BJ (cell line): ENCODE measurements around the gene LRRC43. TPM values are rescaled to one million over a fixed set of nuclear protein-coding genes. Genes with fewer than 3 reads are reported as not detected.

ENCODE experiments used
- CTCF ChIA-PET: fragments of 350-600 bp; formaldehyde crosslinking; extraction: SDS; loops from one replicate; lab custom pipeline; 2021; ENCODE audit warnings: antibody characterized with exemption, inconsistent platforms; lab: Yijun Ruan, JAX
- POLR2A ChIA-PET: fragments of 300-600 bp; sonication (Branson Sonifier 250); formaldehyde crosslinking; extraction: SDS; loops from one replicate; lab custom pipeline; 2021; ENCODE audit warnings: antibody characterized with exemption; lab: Charles Lee
- DNase-seq: peaks from one replicate; pipeline ENCODE4 v3.0.0-alpha.2; 2011; ENCODE audit warnings: low read depth
- H3K27me3 ChIP-seq: 2 replicates; pipeline ENCODE4 v1.6.0; 2011; ENCODE audit warnings: low read length; ENCODE audit not compliant: control insufficient read depth, insufficient read depth
- H3K36me3 ChIP-seq: 2 replicates; pipeline ENCODE4 v1.5.1; 2011; ENCODE audit warnings: low read length; ENCODE audit not compliant: control insufficient read depth, insufficient read depth
- H3K4me3 ChIP-seq: 2 replicates; pipeline ENCODE4 v1.5.1; 2011; ENCODE audit warnings: low read depth, mild to moderate bottlenecking, control low read depth, low read length
- CTCF ChIP-seq: IDR thresholded peaks from 2 replicates; pipeline ENCODE4 v1.5.1; 2011; ENCODE audit warnings: low read depth, mild to moderate bottlenecking, control low read depth, inconsistent platforms, low read length, moderate library complexity; ENCODE audit not compliant: insufficient read depth
- polyA plus RNA-seq: library from polyadenylated mRNA; depleted of rRNA; stranded (reverse); fragments of >200 nt; gene quantifications from 2 replicates; pipeline ENCODE4 v1.2.3, GENCODE V29; 2011

LRRC43 gene
- polyA plus RNA-seq, 1 experiment = 1.6 TPM

DNA sequence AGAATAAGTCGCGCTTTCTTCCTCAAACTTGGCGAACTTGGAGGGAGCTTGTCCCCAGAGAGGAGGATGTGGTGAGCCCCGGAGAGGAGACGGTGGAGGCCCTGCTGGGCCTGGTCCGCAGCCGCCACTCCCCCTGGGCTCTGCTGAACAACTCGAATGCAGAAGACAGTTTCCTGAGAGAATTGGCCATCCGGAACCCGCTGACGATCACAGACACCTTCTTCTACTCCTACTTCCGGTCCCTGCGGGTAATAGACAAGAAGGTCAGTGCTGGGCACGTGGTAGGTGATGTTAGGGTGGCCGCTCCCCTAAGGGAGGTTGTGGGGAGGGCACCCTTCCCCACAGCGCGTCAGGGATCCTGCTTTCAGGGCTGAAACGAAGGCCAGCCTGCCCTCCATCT lies 1.6 kb downstream of the LRRC43 start:
- ChIA-PET CTCF (no interaction called here), POLR2A (no interaction called here)
- no peaks in the 10 kb centered on the region for H3K36me3 ChIP-seq
- H3K4me3 ChIP-seq = no peak overlapping the region
- TF ChIP-seq CTCF = no peak
- no peak for DNase-seq
- no peaks in the 10 kb centered on the region for H3K27me3 ChIP-seq

DNA sequence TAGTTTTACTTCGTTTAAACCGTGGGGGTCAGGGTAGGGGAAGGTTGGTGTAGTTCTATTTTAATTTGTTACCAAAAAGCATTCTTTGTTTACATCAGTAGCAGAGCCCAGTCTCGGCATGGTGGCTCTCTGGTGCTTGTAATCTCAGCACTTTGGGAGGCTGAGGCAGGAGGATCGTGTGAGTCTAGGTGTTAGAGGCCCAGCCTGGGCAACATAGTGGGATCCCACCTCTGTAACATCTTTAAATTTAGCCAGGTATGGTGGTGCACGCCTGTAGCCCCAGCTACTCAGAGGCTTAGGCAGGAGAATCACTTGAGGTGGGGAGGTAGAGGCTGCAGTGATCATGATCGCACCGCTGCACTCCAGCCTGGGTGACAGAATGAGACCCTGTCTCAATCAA lies 2.2 kb downstream of the LRRC43 start:
- ChIA-PET CTCF (no interaction called here), POLR2A (no interaction called here)
- Histone ChIP-seq H3K36me3 (no peaks in the 10 kb centered on the region), H3K4me3 (no peak overlapping the region), H3K27me3 (no peaks in the 10 kb centered on the region)
- no peak for TF ChIP-seq CTCF
- DNase-seq = no peak

DNA sequence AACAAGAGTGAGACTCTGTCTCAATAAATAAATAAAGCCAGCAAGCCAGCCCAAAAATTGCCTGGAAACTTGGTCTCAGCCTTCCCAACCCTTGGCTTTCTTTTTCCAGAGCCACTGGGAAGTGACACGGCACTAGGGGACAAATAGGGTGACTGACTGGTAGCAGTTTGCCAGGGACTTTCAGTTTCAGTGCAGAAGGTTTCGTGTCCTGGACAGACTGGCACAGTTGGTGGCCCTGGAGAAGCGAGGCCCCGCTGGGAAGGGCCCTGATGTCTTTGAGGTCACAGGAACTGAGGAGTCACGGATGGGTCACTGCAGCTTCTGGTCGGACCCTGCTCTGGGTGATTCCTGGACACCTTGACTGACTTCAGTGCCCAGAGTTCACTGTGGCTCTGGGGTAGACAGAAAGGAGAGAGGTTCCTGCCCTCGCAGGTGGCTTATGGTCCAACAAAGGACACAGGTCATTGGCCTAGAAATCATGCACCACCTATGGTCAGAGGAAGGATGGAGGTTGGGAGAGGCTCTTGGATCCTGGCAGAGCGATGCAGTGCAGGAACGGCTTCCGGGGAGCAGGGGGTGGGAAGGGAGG lies 2.7 kb downstream of the LRRC43 start:
- Histone ChIP-seq H3K36me3 (no peaks in the 10 kb centered on the region), H3K4me3 (no peak overlapping the region), H3K27me3 (no peaks in the 10 kb centered on the region)
- CTCF ChIA-PET = no interaction called here
- DNase-seq = no peak
- TF ChIP-seq CTCF = no peak
- POLR2A ChIA-PET = no interaction called here

GRCh38 chr12:122187466-122187865 lies 4.5 kb downstream of the LRRC43 start:
- Histone ChIP-seq H3K36me3 (no peaks in the 10 kb centered on the region), H3K27me3 (no peaks in the 10 kb centered on the region), H3K4me3 (no peak overlapping the region)
- no peak for TF ChIP-seq CTCF
- CTCF ChIA-PET = interaction anchor here (1.0 to 1.4 kb wide), 4 partner anchors 39 to 393 kb away, joined by 3 to 6 read pairs (median 3); no protein-coding TSS in a partner anchor
- DNase-seq = no peak
- POLR2A ChIA-PET = no interaction called here

- no peaks in the 10 kb centered on the region for H3K36me3 ChIP-seq
- no peaks in the 10 kb centered on the region for H3K27me3 ChIP-seq
- ChIA-PET POLR2A (no interaction called here), CTCF (interaction anchor here (0.6 to 4.1 kb wide), 12 partner anchors 14 to 153 kb away, joined by 3 to 29 read pairs (median 4); no protein-coding TSS in a partner anchor)
- TF ChIP-seq CTCF = no peak
- no peak overlapping the region for H3K4me3 ChIP-seq
- DNase-seq = no peak
These were observed 6.9 kb downstream of the LRRC43 start for GRCh38 chr12:122189626-122190475.
